Measurements from ENCODE around the gene USP14.

Gene USP14

DNA sequence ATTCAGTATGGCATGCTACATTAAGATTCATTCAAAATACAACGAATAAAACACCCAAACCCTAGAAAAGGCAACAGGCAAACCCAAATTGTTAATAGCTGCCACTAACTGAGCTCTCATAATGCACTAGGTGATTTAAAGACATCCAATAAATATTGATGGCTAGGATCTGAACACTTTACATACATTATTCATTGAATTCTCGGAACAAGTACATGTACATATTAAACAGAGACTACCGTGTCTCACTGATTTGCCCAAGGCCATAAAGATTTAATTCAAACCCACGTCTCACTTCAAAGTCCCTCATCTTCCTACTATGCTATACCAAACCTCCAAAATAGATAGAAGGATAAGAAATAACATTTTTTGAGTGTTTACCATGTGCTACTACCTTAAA lies 67.4 kb downstream of the USP14 start:
- in situ Hi-C loops (cut with HindIII; ENCODE audit: low sequenced_read_pairs): no loop called here

GRCh38 chr18:227374-227773 lies 69.0 kb downstream of the USP14 start:
- in situ Hi-C loops (cut with HindIII; ENCODE audit: low sequenced_read_pairs): no loop called here

GRCh38 chr18:227902-228301 lies 69.5 kb downstream of the USP14 start:
- in situ Hi-C loops (cut with HindIII; ENCODE audit: low sequenced_read_pairs): no loop called here

DNA sequence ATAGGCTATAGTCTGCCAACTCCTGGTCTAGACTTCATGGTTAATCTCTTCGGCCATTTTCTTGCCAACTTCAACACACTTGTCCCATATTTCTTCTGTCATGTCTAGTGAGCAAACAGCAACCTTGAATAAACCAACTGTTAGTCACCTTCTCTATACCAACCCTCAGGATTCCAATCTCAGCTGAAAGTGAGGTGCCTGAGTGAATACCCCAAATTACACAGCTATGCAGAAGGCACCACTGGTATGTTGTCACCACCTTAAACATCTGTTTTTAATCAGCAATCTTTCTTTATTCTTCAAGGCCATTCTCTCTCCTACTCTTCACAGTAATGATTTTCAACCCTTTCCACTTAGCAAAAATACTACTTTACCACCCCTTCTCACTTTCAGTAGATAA lies 70.2 kb downstream of the USP14 start:
- in situ Hi-C loops (cut with HindIII; ENCODE audit: low sequenced_read_pairs): no loop called here

DNA sequence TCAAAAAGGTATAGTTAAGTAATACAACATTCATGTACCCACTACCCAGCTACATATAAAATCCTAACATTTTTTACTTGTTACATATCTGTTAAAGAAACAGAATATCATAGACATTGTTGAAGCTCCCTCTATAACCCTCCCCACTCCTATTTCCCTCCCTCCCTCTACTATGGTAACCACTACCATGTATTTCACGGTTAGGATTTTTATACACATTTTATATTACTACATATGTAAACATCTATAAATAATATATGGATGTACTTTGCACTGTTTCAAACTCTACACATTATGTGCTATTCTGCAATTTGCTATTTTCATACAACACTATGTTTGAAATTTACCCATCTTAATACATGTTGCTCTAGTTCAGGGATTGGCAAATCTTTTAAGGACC lies 73.2 kb downstream of the USP14 start:
- in situ Hi-C loops (cut with HindIII; ENCODE audit: low sequenced_read_pairs): no loop called here

GRCh38 chr18:240175-240574 lies 81.8 kb downstream of the USP14 start:
- in situ Hi-C loops (cut with HindIII; ENCODE audit: low sequenced_read_pairs): no loop called here

DNA sequence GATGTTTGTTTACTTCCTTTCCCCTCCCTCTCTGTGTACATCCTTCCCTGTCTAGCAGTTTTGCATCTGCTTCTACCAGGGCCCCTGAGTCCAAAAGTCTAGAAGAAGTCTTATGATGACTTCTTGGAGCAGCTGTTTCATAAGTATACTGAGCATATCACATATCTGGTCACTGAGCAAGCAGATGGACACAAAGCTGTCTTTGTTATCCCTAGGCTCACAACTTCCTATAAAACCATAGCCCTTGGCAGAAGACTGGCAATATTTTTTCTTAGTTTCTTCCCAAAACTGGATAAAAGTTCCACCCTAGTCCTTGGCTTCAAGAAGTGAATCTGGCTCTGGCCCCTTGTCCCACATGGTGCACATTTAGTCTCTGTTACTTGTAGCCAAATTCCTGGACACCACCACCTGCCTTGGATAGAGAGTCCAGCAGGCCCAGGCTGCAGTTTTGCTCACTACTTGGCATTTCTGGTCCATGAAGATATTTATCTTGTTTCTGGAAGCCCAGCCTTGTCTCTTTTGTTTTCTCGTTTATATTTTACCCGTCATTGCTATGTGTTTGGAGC lies 87.0 kb downstream of the USP14 start:
- in situ Hi-C loops (cut with HindIII; ENCODE audit: low sequenced_read_pairs): no loop called here

GRCh38 chr18:248053-248452 lies 89.7 kb downstream of the USP14 start:
- in situ Hi-C loops (cut with HindIII; ENCODE audit: low sequenced_read_pairs): no loop called here

- in situ Hi-C loops (cut with HindIII; ENCODE audit: low sequenced_read_pairs): no loop called here
Observed at GRCh38 chr18:250685-251084, 92.3 kb downstream of the USP14 start.

DNA sequence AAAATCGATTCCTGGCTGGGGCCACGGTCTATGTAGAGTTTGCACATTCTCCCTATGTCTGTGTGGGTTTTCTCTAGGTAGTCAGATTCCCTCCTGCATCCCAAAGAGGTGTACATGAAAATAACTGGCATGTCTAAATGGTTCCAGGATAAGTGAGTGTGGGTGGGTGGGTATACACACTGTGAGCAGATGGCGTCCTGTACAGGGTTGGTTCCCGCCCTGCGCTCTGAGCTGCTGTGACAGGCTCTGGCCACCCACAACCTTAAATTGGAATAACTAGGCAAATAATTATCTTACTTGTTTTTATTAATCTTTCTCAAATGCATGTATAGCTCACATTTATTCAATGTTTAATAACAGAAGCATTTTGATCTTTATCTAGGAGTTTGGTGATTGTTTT lies 93.2 kb downstream of the USP14 start:
- in situ Hi-C loops (cut with HindIII; ENCODE audit: low sequenced_read_pairs): no loop called here

DNA sequence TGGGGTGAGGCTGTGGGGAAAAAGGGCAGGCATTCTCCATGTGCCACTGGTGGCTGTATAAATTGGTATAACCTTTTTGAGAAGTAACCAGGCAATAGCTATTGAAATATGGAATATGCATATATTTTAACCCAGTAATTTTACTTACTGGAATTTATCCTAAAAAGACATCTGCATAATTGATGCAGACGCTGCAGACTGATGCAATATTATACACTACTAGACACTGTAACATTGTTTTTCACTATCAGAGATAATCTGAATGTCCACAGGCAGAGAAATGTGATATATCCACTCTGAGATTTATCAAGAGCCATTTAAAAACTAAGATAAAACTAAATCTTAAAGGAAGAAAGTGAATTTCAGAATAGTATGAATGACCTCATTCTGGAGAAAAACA lies 94.8 kb downstream of the USP14 start:
- in situ Hi-C loops (cut with HindIII; ENCODE audit: low sequenced_read_pairs): no loop called here

- in situ Hi-C loops (cut with HindIII; ENCODE audit: low sequenced_read_pairs): no loop called here
Observed at GRCh38 chr18:255171-255570, 96.8 kb downstream of the USP14 start.

GRCh38 chr18:260547-260946 lies 102.2 kb downstream of the USP14 start:
- in situ Hi-C loops (cut with HindIII; ENCODE audit: low sequenced_read_pairs): no loop called here

GRCh38 chr18:261398-262073 lies 103.2 kb downstream of the USP14 start:
- in situ Hi-C loops (cut with HindIII; ENCODE audit: low sequenced_read_pairs): no loop called here

All from DLD1 (cell line).